SK-N-SH treated with all-trans-retinoic acid at 6 μM for 48 hours (cell line): Measurements from ENCODE around the gene CRMP1.

Experiments
- BACH2 ChIP-seq: fragments of 250-450 bp; sonication (Bioruptor Pico); IDR thresholded peaks from 2 replicates; pipeline ENCODE4 v1.9.0; 2021; ENCODE audit warnings: mild to moderate bottlenecking, borderline replicate concordance
- ESRRG ChIP-seq: fragments of 250-450 bp; sonication (Bioruptor Pico); IDR thresholded peaks from 2 replicates; pipeline ENCODE4 v1.6.1; 2021; ENCODE audit warnings: mild to moderate bottlenecking
- GLIS3 ChIP-seq: fragments of 250-450 bp; sonication (Bioruptor Pico); IDR thresholded peaks from 2 replicates; pipeline ENCODE4 v1.5.0; 2020; ENCODE audit warnings: mild to moderate bottlenecking, moderate library complexity
- PPARA ChIP-seq: fragments of 250-450 bp; sonication (Bioruptor Pico); IDR thresholded peaks from 2 replicates; pipeline ENCODE4 v1.5.0; 2020; ENCODE audit warnings: mild to moderate bottlenecking, borderline replicate concordance
- TCF4 ChIP-seq: fragments of 250-450 bp; sonication (Bioruptor Pico); IDR thresholded peaks from 2 replicates; pipeline ENCODE4 v1.8.0; 2021; ENCODE audit warnings: mild to moderate bottlenecking, moderate library complexity, borderline replicate concordance
- TOX ChIP-seq: fragments of 250-450 bp; sonication (Bioruptor Pico); IDR thresholded peaks from 2 replicates; pipeline ENCODE4 v1.8.0; 2021; ENCODE audit warnings: mild to moderate bottlenecking, moderate library complexity, borderline replicate concordance
- ZC3H10 ChIP-seq: fragments of 250-450 bp; sonication (Bioruptor Pico); IDR thresholded peaks from 2 replicates; pipeline ENCODE4 v1.5.1; 2021; ENCODE audit warnings: mild to moderate bottlenecking, moderate library complexity
- ZNF565 ChIP-seq: fragments of 450-650 bp; formaldehyde crosslinking; conservative IDR thresholded peaks from 2 replicates; pipeline ENCODE4 v1.5.0; 2020; ENCODE audit warnings: low read depth, mild to moderate bottlenecking, moderate library complexity
- TF ChIP-seq, protein P1 (sequence below): fragments of 250-450 bp; sonication (Bioruptor Pico); IDR thresholded peaks from 2 replicates; pipeline ENCODE4 v1.5.0; 2020; ENCODE audit warnings: mild to moderate bottlenecking, moderate library complexity
- TF ChIP-seq, protein P2 (sequence below): fragments of 250-450 bp; sonication (Bioruptor Pico); IDR thresholded peaks from 2 replicates; pipeline ENCODE4 v1.8.0; 2020; ENCODE audit warnings: mild to moderate bottlenecking, moderate library complexity, borderline replicate concordance

DNA sequence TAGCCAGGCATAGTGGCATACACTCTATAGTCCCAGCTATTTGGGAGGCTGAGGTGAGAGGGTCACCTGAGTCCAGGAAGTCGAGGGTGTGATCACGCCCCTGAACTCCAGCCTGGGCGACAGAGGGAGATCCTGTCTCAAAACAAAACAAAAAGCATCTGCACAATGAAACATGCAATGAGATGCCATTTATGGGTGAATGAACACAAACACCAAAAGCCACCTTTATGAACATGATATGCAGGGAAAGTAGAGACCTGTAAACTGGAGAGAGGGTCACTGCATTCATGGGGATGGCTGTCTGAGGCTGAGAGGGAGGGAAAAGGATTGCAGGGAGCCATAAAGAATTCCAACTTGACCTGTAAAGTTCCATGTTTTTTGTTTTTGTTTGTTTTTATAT lies 111.2 kb downstream of the CRMP1 start:
- TF ChIP-seq, protein P1, sequence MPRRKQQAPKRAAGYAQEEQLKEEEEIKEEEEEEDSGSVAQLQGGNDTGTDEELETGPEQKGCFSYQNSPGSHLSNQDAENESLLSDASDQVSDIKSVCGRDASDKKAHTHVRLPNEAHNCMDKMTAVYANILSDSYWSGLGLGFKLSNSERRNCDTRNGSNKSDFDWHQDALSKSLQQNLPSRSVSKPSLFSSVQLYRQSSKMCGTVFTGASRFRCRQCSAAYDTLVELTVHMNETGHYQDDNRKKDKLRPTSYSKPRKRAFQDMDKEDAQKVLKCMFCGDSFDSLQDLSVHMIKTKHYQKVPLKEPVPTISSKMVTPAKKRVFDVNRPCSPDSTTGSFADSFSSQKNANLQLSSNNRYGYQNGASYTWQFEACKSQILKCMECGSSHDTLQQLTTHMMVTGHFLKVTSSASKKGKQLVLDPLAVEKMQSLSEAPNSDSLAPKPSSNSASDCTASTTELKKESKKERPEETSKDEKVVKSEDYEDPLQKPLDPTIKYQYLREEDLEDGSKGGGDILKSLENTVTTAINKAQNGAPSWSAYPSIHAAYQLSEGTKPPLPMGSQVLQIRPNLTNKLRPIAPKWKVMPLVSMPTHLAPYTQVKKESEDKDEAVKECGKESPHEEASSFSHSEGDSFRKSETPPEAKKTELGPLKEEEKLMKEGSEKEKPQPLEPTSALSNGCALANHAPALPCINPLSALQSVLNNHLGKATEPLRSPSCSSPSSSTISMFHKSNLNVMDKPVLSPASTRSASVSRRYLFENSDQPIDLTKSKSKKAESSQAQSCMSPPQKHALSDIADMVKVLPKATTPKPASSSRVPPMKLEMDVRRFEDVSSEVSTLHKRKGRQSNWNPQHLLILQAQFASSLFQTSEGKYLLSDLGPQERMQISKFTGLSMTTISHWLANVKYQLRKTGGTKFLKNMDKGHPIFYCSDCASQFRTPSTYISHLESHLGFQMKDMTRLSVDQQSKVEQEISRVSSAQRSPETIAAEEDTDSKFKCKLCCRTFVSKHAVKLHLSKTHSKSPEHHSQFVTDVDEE (CRISPR knock-in tag): no peak
- TF ChIP-seq ESRRG: no peak
- no peak for TF ChIP-seq TCF4 (CRISPR knock-in tag)
- TF ChIP-seq ZNF565 (CRISPR knock-in tag): no peak
- TF ChIP-seq TOX (CRISPR knock-in tag): no peak
- TF ChIP-seq GLIS3 (CRISPR knock-in tag): no peak
- TF ChIP-seq BACH2 (CRISPR knock-in tag): no peak
- TF ChIP-seq, protein P2, sequence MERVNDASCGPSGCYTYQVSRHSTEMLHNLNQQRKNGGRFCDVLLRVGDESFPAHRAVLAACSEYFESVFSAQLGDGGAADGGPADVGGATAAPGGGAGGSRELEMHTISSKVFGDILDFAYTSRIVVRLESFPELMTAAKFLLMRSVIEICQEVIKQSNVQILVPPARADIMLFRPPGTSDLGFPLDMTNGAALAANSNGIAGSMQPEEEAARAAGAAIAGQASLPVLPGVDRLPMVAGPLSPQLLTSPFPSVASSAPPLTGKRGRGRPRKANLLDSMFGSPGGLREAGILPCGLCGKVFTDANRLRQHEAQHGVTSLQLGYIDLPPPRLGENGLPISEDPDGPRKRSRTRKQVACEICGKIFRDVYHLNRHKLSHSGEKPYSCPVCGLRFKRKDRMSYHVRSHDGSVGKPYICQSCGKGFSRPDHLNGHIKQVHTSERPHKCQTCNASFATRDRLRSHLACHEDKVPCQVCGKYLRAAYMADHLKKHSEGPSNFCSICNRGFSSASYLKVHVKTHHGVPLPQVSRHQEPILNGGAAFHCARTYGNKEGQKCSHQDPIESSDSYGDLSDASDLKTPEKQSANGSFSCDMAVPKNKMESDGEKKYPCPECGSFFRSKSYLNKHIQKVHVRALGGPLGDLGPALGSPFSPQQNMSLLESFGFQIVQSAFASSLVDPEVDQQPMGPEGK (CRISPR knock-in tag): no peak
- no peak for TF ChIP-seq ZC3H10 (CRISPR knock-in tag)
- TF ChIP-seq PPARA (CRISPR knock-in tag): no peak
